ENCODE data around the gene VWA5B1. TPM values are rescaled to one million over a fixed set of nuclear protein-coding genes. Genes with fewer than 3 reads are reported as not detected.
A peak's percentile ranks its signal among the peaks of the same experiment; 100 is the strongest.

Gene VWA5B1
- total and polyA plus RNA-seq, 2 of the 8 experiments (the other 6 are each of a cell fraction or from before 2014, with no cell fraction given): 0.54 to 2.3 TPM

DNA sequence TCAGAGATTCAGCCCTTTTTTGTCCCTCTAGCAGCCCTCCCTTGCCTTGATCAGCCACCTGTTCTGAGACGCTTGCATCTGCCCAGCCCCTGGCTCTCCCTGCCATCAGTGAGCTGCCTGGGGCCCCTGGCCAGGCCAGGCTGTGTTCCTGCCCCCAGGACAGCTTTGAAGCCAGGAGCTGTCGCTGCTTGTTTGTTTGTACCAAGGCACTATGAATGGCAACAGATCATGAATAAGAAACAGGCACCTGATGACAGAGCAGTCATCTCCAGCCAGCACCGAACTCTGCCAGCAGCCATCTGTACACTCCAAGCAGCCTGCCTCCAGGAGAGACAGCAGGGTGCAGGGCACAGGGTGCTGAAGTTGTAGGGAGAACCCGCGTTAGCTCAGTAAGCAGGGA, 8.1 kb upstream of the VWA5B1 start:
- Histone ChIP-seq H3K56ac (replicated peaks; ENCODE audit: insufficient read length, low read depth, low read length) (no peak overlapping the region), H3K9me3 (ENCODE audit: insufficient read depth in 2 of 2, low read depth in 1 of 2, low read length in 1 of 2) (peaks cover 0 to 3% of the 10 kb centered on the region in 2 experiments; a peak in 2 of 4 replicates), H2BK20ac (ENCODE audit: low read length) (no peak overlapping the region), H3K79me1 (ENCODE audit: low read depth, low read length) (no peaks in the 10 kb centered on the region), H3K23me2 (ENCODE audit: low read depth, low read length) (0 out of 2 replicates have a peak, but pooled peaks cover 3% of the 10 kb centered on the region), H2BK5ac (ENCODE audit: low read depth, low read length) (no peak overlapping the region), H3K27me3 (replicated peaks in 1 of 4; ENCODE audit: control insufficient read depth in 3 of 4, extremely low read depth in 1 of 4, insufficient read depth in 3 of 4, low read length in 3 of 4) (peaks cover 0 to 4% (median 0%) of the 10 kb centered on the region in 4 experiments; a peak in 3 of 7 replicates), H3K4me2 (ENCODE audit: insufficient read depth in 1 of 2, low read depth in 2 of 2, low read length in 2 of 2) (no peak overlapping the region), H4K8ac (ENCODE audit: extremely low read depth, insufficient read depth, low read length) (no peak overlapping the region), H3K4me3 (ENCODE audit: extremely low read depth in 1 of 4, insufficient read depth in 2 of 4, low read depth in 3 of 4, low read length in 4 of 4) (no peak overlapping the region), H3K27ac (ENCODE audit: low read depth, low read length) (no peak overlapping the region), H4K5ac (ENCODE audit: insufficient read length, low read depth, low read length) (no peak overlapping the region), H3K23ac (ENCODE audit: insufficient read length) (no peak overlapping the region), H2BK120ac (replicated peaks; ENCODE audit: low read depth, low read length) (no peak overlapping the region), H3K14ac (ENCODE audit: insufficient read length) (no peak overlapping the region), H2AFZ (ENCODE audit: low read length) (no peak overlapping the region), H3K9ac (replicated peaks in 1 of 4; ENCODE audit: extremely low read depth in 1 of 4, low read depth in 3 of 4, low read length in 3 of 4) (no peak overlapping the region), H3K79me2 (ENCODE audit: control insufficient read depth in 1 of 2, insufficient read depth in 2 of 2, low read length in 2 of 2) (no peaks in the 10 kb centered on the region), H4K20me1 (replicated peaks in 1 of 2; ENCODE audit: control insufficient read depth in 1 of 2, insufficient read depth in 2 of 2, low read length in 2 of 2) (no peaks in the 10 kb centered on the region), H2BK12ac (ENCODE audit: low read depth, low read length) (no peak overlapping the region), H3K4ac (replicated peaks; ENCODE audit: insufficient read length, low read depth, low read length) (no peak overlapping the region), H4K91ac (replicated peaks; ENCODE audit: insufficient read length, low read length) (no peak overlapping the region), H3K36me3 (ENCODE audit: control insufficient read depth in 2 of 4, insufficient read depth in 4 of 4, low read length in 3 of 4) (no peaks in the 10 kb centered on the region), H3K18ac (ENCODE audit: extremely low read depth, low read length) (no peak overlapping the region), H2AK5ac (ENCODE audit: low read depth, low read length) (peak overlapping the region; percentile 91; the same call in 1 of the 2 replicates), H3K4me1 (replicated peaks in 1 of 4; ENCODE audit: control insufficient read depth in 3 of 4, insufficient read depth in 4 of 4, low read length in 3 of 4) (peaks cover 3 to 12% (median 8%) of the 10 kb centered on the region in 4 experiments), H2BK15ac (ENCODE audit: low read length) (no peak overlapping the region)
- ChIA-PET POLR2A (ENCODE audit: partially characterized antibody) (no interaction called here), CTCF (ENCODE audit: partially characterized antibody) (interaction anchor here (0.8 to 1.6 kb wide), 5 partner anchors 9 to 80 kb away, joined by 3 to 6 read pairs (median 3); partner anchors contain the start of gene VWA5B1)
- TF ChIP-seq TCF12 (IDR thresholded peaks at IDR 0.05; ENCODE audit: low read depth, low read length): no peak
- no peak for TF ChIP-seq JUND (IDR thresholded peaks at IDR 0.05; ENCODE audit: low read length)
- TF ChIP-seq SIRT6 (IDR thresholded peaks at IDR 0.05; ENCODE audit: low read length): no peak
- TF ChIP-seq TAF7 (optimal IDR thresholded peaks at IDR 0.05; ENCODE audit: borderline replicate concordance, low read depth, low read length): no peak
- no peak for FAIRE-seq
- 88% methylated on average over 5 of the region's 5 CpGs; no CpG with 5 or more reads in 1 of the 2 experiments for WGBS, 2 experiments (ENCODE audit: extremely low coverage in 1 of 2, insufficient coverage in 1 of 2, insufficient read length in 1 of 2, insufficient replicate concordance in 2 of 2, low coverage in 1 of 2, low lambda C conversion rate in 2 of 2, missing lambda C conversion rate in 1 of 2)
- no peak for DNase-seq (ENCODE audit: low read depth in 1 of 2, low spot score in 2 of 2)

All from H1 (cell line).